HL-60 (cell line): ENCODE measurements around the gene FARP1.

Experiments used
- DNase-seq, 2 experiments: peaks; one replicate each; pipeline ENCODE4 v3.0.0-alpha.2; 2010 to 2020; ENCODE audit warnings: low read depth in 1 of 2, low spot score in 1 of 2
- H3K27ac ChIP-seq: fragments of 250-450 bp; sonication (Bioruptor Pico); replicated peaks from 2 replicates; pipeline ENCODE4 v1.5.1; 2020; ENCODE audit warnings: mild to moderate bottlenecking, moderate library complexity
- H3K27me3 ChIP-seq: fragments of 250-450 bp; sonication (Bioruptor Pico); 2 replicates; pipeline ENCODE4 v1.5.1; 2021; ENCODE audit warnings: mild to moderate bottlenecking, moderate library complexity; ENCODE audit not compliant: insufficient read depth, poor library complexity, severe bottlenecking
- H3K4me3 ChIP-seq: replicated peaks from 2 replicates; pipeline ENCODE4 v1.5.1; 2011; ENCODE audit warnings: mild to moderate bottlenecking, control low read depth, low read length; ENCODE audit not compliant: insufficient read depth
- GABPA ChIP-seq: IDR thresholded peaks from 2 replicates; pipeline ENCODE4 v1.6.1; 2012; ENCODE audit warnings: low read depth
- POLR2AphosphoS5 ChIP-seq: IDR thresholded peaks from 2 replicates; pipeline ENCODE4 v1.6.1; 2012; ENCODE audit warnings: low read depth
- SPI1 ChIP-seq: IDR thresholded peaks from 2 replicates; pipeline ENCODE4 v1.6.1; 2012; ENCODE audit warnings: low read depth, mild to moderate bottlenecking, borderline replicate concordance
- TF ChIP-seq, protein P1 (sequence below): IDR thresholded peaks from 2 replicates; pipeline ENCODE4 v1.6.1; 2012; ENCODE audit warnings: low read depth; ENCODE audit not compliant: insufficient replicate concordance
- TF ChIP-seq, protein P2 (sequence below): IDR thresholded peaks from one replicate; pipeline ENCODE4 v1.5.1; 2011; ENCODE audit warnings: low read length, control low read depth, inconsistent platforms; ENCODE audit not compliant: insufficient read depth

Gene FARP1

DNA sequence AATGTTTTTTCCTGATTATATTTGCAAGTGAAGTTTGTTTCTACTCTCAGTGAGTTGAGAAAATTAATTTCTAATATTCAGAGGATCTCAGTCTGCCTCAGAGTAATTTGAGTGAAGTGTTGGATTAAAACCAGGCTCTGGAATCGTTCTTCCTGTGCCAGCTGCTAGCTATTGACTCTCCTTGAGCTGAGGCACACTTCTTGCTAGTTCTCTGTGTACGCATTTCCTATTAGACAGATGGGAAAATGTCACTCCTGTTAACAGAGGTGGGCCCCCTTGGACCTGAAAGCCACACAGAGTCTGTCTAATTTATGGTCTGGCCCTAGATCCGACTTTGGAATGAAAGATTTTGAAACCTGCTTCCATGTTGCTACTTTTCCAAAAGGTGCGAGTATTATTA lies 141.8 kb downstream of the FARP1 start:
- Histone ChIP-seq H3K27me3 (no peaks in the 10 kb centered on the region), H3K27ac (no peak overlapping the region), H3K4me3 (no peak overlapping the region)
- no peak for TF ChIP-seq POLR2AphosphoS5
- TF ChIP-seq, protein P1, sequence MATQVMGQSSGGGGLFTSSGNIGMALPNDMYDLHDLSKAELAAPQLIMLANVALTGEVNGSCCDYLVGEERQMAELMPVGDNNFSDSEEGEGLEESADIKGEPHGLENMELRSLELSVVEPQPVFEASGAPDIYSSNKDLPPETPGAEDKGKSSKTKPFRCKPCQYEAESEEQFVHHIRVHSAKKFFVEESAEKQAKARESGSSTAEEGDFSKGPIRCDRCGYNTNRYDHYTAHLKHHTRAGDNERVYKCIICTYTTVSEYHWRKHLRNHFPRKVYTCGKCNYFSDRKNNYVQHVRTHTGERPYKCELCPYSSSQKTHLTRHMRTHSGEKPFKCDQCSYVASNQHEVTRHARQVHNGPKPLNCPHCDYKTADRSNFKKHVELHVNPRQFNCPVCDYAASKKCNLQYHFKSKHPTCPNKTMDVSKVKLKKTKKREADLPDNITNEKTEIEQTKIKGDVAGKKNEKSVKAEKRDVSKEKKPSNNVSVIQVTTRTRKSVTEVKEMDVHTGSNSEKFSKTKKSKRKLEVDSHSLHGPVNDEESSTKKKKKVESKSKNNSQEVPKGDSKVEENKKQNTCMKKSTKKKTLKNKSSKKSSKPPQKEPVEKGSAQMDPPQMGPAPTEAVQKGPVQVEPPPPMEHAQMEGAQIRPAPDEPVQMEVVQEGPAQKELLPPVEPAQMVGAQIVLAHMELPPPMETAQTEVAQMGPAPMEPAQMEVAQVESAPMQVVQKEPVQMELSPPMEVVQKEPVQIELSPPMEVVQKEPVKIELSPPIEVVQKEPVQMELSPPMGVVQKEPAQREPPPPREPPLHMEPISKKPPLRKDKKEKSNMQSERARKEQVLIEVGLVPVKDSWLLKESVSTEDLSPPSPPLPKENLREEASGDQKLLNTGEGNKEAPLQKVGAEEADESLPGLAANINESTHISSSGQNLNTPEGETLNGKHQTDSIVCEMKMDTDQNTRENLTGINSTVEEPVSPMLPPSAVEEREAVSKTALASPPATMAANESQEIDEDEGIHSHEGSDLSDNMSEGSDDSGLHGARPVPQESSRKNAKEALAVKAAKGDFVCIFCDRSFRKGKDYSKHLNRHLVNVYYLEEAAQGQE, result no peak
- TF ChIP-seq SPI1, result no peak
- TF ChIP-seq, protein P2, sequence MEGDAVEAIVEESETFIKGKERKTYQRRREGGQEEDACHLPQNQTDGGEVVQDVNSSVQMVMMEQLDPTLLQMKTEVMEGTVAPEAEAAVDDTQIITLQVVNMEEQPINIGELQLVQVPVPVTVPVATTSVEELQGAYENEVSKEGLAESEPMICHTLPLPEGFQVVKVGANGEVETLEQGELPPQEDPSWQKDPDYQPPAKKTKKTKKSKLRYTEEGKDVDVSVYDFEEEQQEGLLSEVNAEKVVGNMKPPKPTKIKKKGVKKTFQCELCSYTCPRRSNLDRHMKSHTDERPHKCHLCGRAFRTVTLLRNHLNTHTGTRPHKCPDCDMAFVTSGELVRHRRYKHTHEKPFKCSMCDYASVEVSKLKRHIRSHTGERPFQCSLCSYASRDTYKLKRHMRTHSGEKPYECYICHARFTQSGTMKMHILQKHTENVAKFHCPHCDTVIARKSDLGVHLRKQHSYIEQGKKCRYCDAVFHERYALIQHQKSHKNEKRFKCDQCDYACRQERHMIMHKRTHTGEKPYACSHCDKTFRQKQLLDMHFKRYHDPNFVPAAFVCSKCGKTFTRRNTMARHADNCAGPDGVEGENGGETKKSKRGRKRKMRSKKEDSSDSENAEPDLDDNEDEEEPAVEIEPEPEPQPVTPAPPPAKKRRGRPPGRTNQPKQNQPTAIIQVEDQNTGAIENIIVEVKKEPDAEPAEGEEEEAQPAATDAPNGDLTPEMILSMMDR, result no peak
- no peak for TF ChIP-seq GABPA
- no peak for DNase-seq

DNA sequence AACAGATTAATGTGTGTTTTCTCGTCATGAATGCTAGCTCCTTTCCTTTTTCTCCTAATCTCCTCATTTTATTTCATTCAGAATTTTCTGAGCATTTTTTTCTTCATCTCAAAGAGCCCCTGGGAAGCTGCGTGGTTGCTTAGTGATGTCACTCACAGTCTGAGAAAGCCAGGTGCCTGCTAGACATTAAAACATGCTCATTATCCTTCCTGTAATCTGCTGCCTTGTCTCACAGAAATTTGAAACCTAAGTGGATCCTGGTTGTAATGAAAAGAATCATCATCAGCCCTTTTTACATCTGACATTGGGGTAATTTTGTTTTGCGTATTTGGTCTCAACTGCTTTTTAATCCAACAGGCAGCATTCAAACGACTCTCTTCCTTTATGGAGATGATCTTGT lies 142.4 kb downstream of the FARP1 start:
- DNase-seq, result no peak
- H3K27ac ChIP-seq, result no peak overlapping the region
- H3K27me3 ChIP-seq, result no peaks in the 10 kb centered on the region
- TF ChIP-seq POLR2AphosphoS5, result no peak
- TF ChIP-seq, protein P2, result no peak
- no peak for TF ChIP-seq SPI1
- no peak overlapping the region for H3K4me3 ChIP-seq

DNA sequence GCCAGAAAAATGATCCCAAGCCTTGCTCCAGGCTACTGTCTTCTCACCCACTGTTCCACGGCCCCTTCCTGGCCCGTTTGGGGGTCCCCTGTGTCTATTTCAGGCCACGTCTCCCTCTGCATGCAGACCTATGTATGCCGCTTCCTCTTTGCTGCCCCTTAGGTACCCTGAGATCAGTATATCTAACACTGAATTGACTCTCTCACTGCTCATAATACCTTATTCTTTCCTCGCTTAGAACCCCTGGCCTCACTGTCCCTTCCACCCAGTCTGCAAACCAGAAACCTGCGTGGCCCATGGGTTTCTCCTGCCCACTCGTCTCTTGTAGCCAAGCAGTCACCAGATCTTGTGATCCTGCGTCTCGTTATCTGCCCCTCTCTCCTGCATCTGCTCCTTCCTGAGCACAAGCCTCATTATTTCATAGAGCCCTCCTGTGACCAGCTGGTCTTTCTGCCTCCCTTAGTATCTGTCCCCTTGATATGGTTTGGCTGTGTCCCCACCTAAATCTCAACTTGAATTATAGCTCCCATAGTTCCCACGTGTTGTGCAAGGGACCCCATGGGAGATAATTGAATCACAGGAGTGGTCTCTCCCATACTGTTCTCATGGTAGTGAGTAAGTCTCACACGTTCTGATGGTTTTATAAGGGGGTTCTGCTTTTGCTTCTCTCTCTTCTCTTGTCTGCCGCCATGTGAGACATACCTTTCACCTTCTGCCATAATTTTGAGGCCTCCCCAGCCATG lies 143.1 kb downstream of the FARP1 start:
- peaks cover 2% of the 10 kb centered on the region for H3K27me3 ChIP-seq
- no peak for DNase-seq
- H3K27ac ChIP-seq, result no peak overlapping the region
- TF ChIP-seq, protein P2, result no peak
- TF ChIP-seq GABPA (no peak), SPI1 (no peak), POLR2AphosphoS5 (no peak)
- TF ChIP-seq, protein P1, result no peak
- H3K4me3 ChIP-seq, result no peak overlapping the region

DNA sequence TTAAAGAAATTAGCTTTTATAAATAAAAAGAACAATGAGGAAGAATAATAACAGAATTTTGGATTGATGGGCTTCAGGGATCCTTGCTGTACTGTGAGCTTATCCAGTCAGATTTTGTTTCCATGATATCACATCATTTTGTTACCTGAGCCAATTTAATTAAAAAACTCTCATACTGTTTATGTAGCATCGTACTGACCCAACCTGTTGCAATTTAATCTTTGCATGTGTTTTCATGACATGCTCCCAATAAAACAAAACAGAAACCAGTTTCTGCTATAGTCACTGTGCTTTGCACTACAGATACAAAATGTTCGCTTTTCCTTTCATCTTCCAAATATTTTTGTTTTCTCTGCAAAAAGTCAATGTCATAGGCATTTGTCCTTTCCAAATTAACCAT lies 143.9 kb downstream of the FARP1 start:
- H3K27me3 ChIP-seq, result peaks cover 2% of the 10 kb centered on the region
- TF ChIP-seq, protein P2, result no peak
- TF ChIP-seq GABPA, result no peak
- no peak for TF ChIP-seq POLR2AphosphoS5
- TF ChIP-seq, protein P1, result no peak
- no peak for TF ChIP-seq SPI1
- DNase-seq, result no peak
- no peak overlapping the region for H3K4me3 ChIP-seq
- no peak overlapping the region for H3K27ac ChIP-seq
